ENCODE results near the gene SCFD2.
"Not testable (repeated sequence)": the region's sequence is repeated elsewhere in the genome, so short reads cannot be mapped to it uniquely, and the experiment has no call there.

SCFD2 gene

DNA sequence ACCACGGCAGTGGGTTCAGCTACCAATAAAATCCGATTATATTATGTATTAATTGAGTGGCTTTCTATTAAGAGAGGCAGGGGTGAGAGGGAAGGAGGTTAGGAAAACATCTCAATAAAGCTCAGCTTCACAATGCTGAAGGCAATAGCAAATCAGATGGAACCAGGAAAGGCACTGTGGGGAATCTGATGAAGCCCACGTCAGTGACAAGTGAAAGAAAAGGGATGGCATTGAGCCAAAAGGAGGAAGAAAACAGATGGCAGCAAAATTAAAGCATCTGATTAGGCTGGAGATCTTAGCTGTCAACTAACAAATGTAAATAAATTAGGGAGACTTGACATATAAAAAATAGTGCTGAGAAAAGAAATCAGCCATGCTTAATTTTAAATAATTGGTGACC is 322.8 kb downstream of the SCFD2 start:
- no peak for DNase-seq

DNA sequence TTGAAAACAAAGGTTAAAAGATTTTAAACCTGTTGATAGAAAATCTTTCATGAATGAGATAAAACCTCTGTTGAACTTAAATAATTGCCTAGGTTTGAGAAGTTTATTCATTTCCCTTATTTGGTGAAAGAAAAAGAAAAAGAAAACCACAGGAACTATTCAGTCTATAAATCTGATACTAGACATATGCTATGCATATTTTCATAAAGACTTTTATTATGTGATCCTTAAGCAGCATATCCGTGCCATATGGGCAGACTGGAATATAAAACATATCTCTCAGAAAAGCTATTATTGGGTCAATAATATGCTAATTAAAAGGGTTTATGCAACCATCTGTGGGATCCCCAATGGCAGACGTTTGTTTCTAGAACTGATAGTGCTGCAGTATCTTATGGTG is 325.0 kb downstream of the SCFD2 start:
- DNase-seq, result no peak

DNA sequence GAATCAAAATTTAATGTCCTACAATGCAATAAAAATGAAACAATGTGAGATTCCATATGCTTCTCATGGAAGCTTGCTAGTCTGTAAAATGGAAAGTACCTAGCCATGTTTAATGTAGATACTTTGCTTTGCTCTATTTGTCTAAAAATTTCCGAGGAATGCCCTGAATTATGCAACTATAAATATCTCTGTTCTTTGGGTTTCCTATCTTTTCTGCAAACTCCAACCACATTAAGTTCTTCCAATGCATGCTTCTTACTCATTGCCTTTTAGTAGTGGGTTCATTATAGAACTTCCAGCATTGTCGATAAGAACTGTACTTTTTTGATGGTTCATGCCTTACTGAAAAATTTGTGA is 325.4 kb downstream of the SCFD2 start:
- no peak for DNase-seq

GRCh38 chr4:53039741-53040458 is 326.0 kb downstream of the SCFD2 start:
- no peak for DNase-seq

DNA sequence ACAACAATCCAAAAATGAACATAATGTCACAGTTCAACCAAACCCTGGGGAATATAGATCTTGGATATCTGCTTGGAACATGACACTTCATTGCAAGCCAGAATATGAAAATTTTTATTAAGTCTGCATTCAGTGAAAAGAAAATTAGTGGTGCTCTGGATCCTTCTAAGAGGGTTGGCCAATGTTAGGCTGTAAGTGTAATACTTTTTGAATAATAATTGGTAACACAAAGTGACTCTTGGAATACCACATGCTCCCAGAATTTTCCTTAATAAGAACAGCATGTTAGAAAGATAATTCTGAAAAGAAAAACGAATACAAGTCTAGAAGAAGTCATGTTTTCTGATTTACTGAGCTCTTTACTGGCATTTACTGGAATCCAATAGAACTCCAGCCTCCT is 328.0 kb downstream of the SCFD2 start:
- DNase-seq, result no peak

GRCh38 chr4:53032908-53033307 is 333.0 kb downstream of the SCFD2 start:
- not testable (repeated sequence) for DNase-seq

DNA sequence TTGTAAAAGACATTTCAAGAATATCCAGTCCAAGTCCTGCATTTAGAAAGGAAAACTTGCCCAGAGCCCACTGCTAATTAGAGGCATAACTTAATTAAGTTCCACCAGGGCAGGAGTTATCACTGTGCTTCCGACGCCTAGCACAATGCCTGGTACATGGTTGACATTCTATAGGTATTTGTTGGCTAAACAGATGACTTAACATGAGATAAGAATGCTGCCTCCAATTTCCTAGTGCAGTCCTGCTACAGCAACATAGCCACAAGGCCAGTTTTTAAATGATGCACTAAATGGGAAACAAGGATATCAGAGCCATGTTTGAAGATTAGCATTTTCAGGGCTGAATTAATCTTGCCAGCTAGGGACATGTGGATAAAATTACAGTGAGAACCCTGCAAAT is 339.6 kb downstream of the SCFD2 start:
- DNase-seq, result no peak

GRCh38 chr4:53023677-53024299 is 342.1 kb downstream of the SCFD2 start:
- DNase-seq, result no peak

GRCh38 chr4:53022513-53023100 is 343.3 kb downstream of the SCFD2 start:
- DNase-seq, result no peak

GRCh38 chr4:53021754-53022512 is 343.9 kb downstream of the SCFD2 start:
- DNase-seq, result no peak

GRCh38 chr4:53019485-53020382 is 346.1 kb downstream of the SCFD2 start:
- no peak for DNase-seq

DNA sequence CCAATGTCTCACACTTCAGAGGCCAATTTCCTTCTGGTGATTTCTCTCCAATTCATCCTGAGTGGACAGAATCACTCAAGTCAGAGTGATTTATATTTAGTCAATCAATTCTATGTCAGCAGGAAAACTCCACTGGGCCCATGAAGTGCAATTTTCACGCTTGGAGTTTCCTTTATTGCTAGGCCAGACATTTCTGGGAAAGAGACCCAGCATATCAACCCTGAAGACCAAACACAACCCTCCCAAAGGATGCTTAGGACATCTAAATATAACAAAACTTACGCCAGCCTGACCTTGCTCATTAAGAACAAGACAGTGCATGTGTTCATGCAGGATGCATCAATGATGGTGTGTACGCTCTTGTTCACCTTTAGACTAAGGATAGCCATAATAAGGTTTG is 347.4 kb downstream of the SCFD2 start:
- no peak for DNase-seq

DNA sequence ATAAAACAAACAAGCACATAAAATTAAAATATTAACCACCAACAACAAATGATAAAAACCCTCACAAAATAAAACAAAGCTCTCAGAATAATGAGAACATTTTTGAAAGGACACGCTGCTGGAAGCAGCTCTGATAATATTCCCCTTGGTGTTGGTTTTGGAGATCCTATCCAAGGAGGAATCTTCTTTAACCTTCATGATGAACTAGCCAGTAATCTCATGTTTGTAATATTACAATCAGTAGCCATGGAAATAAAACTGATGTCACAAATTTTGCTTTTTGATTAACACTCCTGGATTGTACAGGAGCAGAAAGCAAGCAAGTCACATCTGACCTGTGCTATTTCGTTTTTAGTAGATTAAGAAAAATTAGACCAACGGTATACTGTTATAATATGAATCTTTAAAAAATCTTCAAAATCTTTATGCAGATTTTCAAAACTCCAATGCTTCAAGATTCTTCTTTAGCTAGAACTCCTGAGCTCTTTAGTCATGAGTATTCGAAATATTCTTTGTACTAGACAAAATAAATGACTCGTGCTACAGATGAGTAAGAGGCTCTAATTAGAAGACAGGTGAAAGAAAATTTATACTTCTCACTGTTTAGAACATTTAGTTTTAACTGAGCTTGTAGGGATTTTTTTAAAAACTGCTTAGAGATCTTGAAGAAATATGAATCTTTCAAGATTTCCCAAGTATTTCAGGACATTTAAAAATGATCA is 349.6 kb downstream of the SCFD2 start:
- no peak for DNase-seq

DNA sequence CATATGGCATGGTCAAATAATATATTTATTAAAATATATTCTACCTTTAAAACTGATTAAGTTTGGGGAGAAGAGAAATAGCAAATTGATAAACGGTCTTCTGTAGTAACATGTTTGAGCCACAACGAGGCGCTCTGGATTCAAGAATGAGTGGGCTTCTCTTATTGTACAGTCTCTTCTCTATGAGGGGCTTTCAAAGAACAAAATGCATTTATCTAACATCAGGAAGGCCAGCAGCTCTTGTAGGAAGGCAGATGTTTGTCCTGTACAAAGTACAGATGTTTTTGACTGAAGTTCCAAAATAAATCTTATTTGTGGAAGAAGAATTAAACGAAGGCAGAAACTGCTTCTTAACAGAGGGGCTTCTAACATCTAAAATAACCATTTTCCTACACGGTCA is 350.2 kb downstream of the SCFD2 start:
- DNase-seq, result no peak

DNA sequence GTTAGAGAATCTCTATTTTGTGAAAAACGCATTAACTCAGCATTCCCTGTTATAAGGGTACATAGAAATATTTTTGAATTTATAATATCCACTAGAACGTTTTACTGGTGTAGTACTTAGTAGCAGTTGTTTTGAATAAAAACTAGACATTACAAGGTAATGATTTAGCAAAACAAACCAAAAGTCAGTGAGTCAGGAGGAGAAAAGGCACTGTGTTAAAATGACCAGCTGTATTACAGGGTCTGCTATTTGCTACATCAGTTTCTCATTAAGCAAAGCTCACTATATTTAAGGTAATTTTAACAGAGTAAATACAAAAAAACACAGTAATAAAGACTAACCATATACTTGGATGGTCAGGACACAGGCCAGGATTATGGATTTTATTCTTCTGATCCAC is 351.0 kb downstream of the SCFD2 start:
- no peak for DNase-seq

GRCh38 chr4:53013873-53014775 is 351.7 kb downstream of the SCFD2 start:
- no peak for DNase-seq

- no peak for DNase-seq
Observed at GRCh38 chr4:53012738-53013137, 353.1 kb downstream of the SCFD2 start.

GRCh38 chr4:53011259-53011905 is 354.5 kb downstream of the SCFD2 start:
- no peak for DNase-seq

GRCh38 chr4:53010318-53010717 is 355.5 kb downstream of the SCFD2 start:
- no peak for DNase-seq

- no peak for DNase-seq
Observed at GRCh38 chr4:53009824-53010223, 356.0 kb downstream of the SCFD2 start.

All from activated CD4-positive, CD25-positive, alpha-beta regulatory T cell (primary cell).